Esophagus muscularis mucosa (tissue), 4 donors: Measurements from ENCODE around the gene P2RY8. TPM values are rescaled to one million over a fixed set of nuclear protein-coding genes. Genes with fewer than 3 reads are reported as not detected.

Experiments used
- DNase-seq: peaks from one replicate; pipeline ENCODE4 v3.0.0-alpha.2; 2017; ENCODE audit errors: extremely low spot score
- H3K27ac ChIP-seq, 4 donors: fragments of 200-600 bp; sonication (generic); replicated peaks in 1 of 4; 1 replicate in 3 of 4; 2 replicates in 1 of 4; pipeline ENCODE4 v1.5.1; 2016 to 2019; ENCODE audit warnings: mild to moderate bottlenecking in 1 of 4
- H3K27me3 ChIP-seq, 4 donors: fragments of 200-600 bp; sonication (generic); one replicate each; pipeline versions ENCODE4 v1.5.1 to v1.6.0; 2016 to 2019
- H3K36me3 ChIP-seq, 4 donors: fragments of 200-600 bp; sonication (generic); one replicate each; pipeline ENCODE4 v1.5.1; 2016 to 2019
- H3K4me1 ChIP-seq, 4 donors: fragments of 200-600 bp; sonication (generic); one replicate each; pipeline ENCODE4 v1.5.1; 2016 to 2019
- H3K4me3 ChIP-seq, 4 donors: fragments of 200-600 bp; sonication (generic); 1 replicate in 2 of 4; 2 replicates in 2 of 4; pipeline ENCODE4 v1.5.1; 2016 to 2019; ENCODE audit warnings: mild to moderate bottlenecking in 4 of 4, moderate library complexity in 1 of 4
- H3K9me3 ChIP-seq, 4 donors: fragments of 200-600 bp; sonication (generic); 1 replicate in 3 of 4; 2 replicates in 1 of 4; pipeline ENCODE4 v1.5.1; 2016 to 2019
- CTCF ChIP-seq, 3 experiments: fragments of 200-600 bp in 2 of 3; fragments of 450-650 bp in 1 of 3; sonication (generic) in 2 of 3; IDR thresholded peaks; one replicate each; pipeline ENCODE4 v1.5.1; 2017 to 2019; ENCODE audit warnings: antibody characterized with exemption in 3 of 3, mild to moderate bottlenecking in 2 of 3, moderate library complexity in 1 of 3
- EP300 ChIP-seq: sonication (generic); formaldehyde crosslinking; IDR thresholded peaks from one replicate; pipeline ENCODE4 v1.6.1; 2017; ENCODE audit warnings: antibody characterized with exemption
- POLR2A ChIP-seq: fragments of 450-650 bp; IDR thresholded peaks from one replicate; pipeline ENCODE4 v1.6.1; 2017; ENCODE audit warnings: antibody characterized with exemption, moderate library complexity, mild to moderate bottlenecking, low read depth
- POLR2AphosphoS5 ChIP-seq, 2 donors: sonication (generic); formaldehyde crosslinking; IDR thresholded peaks; one replicate each; pipeline ENCODE4 v1.6.1; 2017; ENCODE audit warnings: antibody characterized with exemption in 2 of 2
- WGBS: methylation state at CpG from one replicate; pipeline ENCODE4 v1.1.5; 2018; 5-methylcytosine and 5-hydroxymethylcytosine counted together
- intact Hi-C: fragments of 100-400 bp; cut with DNase I; formaldehyde crosslinking; loops from one replicate; pipeline ENCODE4 v1.15.1; 2023
- total RNA-seq, 4 donors: library from RNA; depleted of rRNA; stranded (reverse); fragments of >200 nt; gene quantifications; one replicate each; pipeline versions ENCODE4 v1.1.0 to v1.2.1, GENCODE V29; 2016

P2RY8 gene
- total RNA-seq, 4 donors from 2014 or later: 0.63 to 3.1 (median 1.9) TPM

- H3K27me3 ChIP-seq: peaks cover 0 to 4% (median 0%) of the 10 kb centered on the region in 4 donors
- TF ChIP-seq POLR2AphosphoS5 (IDR thresholded peaks at IDR 0.05) (no peak), EP300 (no peak), CTCF (IDR thresholded peaks at IDR 0.05) (no peak), POLR2A (no peak)
- H3K4me1 ChIP-seq: peaks cover 0 to 4% (median 0%) of the 10 kb centered on the region in 4 donors
- H3K9me3 ChIP-seq: no peaks in the 10 kb centered on the region
- no peak overlapping the region for H3K27ac ChIP-seq
- peak; percentile 45 for DNase-seq
- no peaks in the 10 kb centered on the region for H3K36me3 ChIP-seq
- intact Hi-C loops: no loop called here
- no peak overlapping the region for H3K4me3 ChIP-seq
- 75% methylated on average over 12 of the region's 12 CpGs for WGBS
Observed at GRCh38 chrX:1502241-1502640, 34.7 kb downstream of the P2RY8 start.

GRCh38 chrX:1500701-1501624 is 36.0 kb downstream of the P2RY8 start:
- Histone ChIP-seq H3K9me3 (no peaks in the 10 kb centered on the region), H3K27me3 (peaks cover 0 to 4% (median 0%) of the 10 kb centered on the region in 4 donors), H3K36me3 (no peaks in the 10 kb centered on the region), H3K4me3 (no peak overlapping the region), H3K27ac (peak overlapping the region in 2 of 4 donors; percentile 58 to 63), H3K4me1 (peaks cover 0 to 4% (median 0%) of the 10 kb centered on the region in 4 donors)
- intact Hi-C loops: no loop called here
- no peak for TF ChIP-seq EP300
- no peak for TF ChIP-seq POLR2A
- no peak for TF ChIP-seq POLR2AphosphoS5 (IDR thresholded peaks at IDR 0.05)
- no peak for TF ChIP-seq CTCF (IDR thresholded peaks at IDR 0.05)
- peak; percentile 89 for DNase-seq
- 78% methylated on average over 18 of the region's 23 CpGs for WGBS

GRCh38 chrX:1496076-1496475 is 40.9 kb downstream of the P2RY8 start:
- intact Hi-C loops: no loop called here
- H3K4me3 ChIP-seq: no peak overlapping the region
- no peaks in the 10 kb centered on the region for H3K36me3 ChIP-seq

GRCh38 chrX:1493877-1494510 is 43.0 kb downstream of the P2RY8 start:
- peak overlapping the region in 2 of 4 donors; percentile 10 to 12 for H3K4me3 ChIP-seq
- H3K27me3 ChIP-seq: peaks cover 0 to 5% (median 0%) of the 10 kb centered on the region in 4 donors
- intact Hi-C loops: no loop called here
- peak overlapping the region in 1 of 4 donors; percentile 16 for H3K27ac ChIP-seq
- WGBS: 21% methylated on average over 6 of the region's 15 CpGs
- DNase-seq: no peak
- H3K9me3 ChIP-seq: peaks cover 0 to 7% (median 0%) of the 10 kb centered on the region in 4 donors
- H3K36me3 ChIP-seq: no peaks in the 10 kb centered on the region
- H3K4me1 ChIP-seq: peaks cover 0 to 8% (median 3%) of the 10 kb centered on the region in 4 donors
- no peak for TF ChIP-seq EP300
- TF ChIP-seq POLR2A: no peak
- no peak for TF ChIP-seq CTCF (IDR thresholded peaks at IDR 0.05)
- TF ChIP-seq POLR2AphosphoS5 (IDR thresholded peaks at IDR 0.05): no peak

More at GRCh38 chrX:1496076-1496475, 40.9 kb downstream of the P2RY8 start:
- Histone ChIP-seq H3K27me3 (peaks cover 0 to 5% (median 0%) of the 10 kb centered on the region in 4 donors), H3K27ac (no peak overlapping the region), H3K9me3 (peaks cover 0 to 7% (median 0%) of the 10 kb centered on the region in 4 donors), H3K4me1 (peaks cover 0 to 8% (median 3%) of the 10 kb centered on the region in 4 donors)
- WGBS: 85% methylated on average over 12 of the region's 12 CpGs
- no peak for TF ChIP-seq POLR2A
- TF ChIP-seq EP300: no peak
- TF ChIP-seq POLR2AphosphoS5 (IDR thresholded peaks at IDR 0.05): no peak
- TF ChIP-seq CTCF (IDR thresholded peaks at IDR 0.05): no peak
- DNase-seq: no peak
